IMR-90 (cell line): ENCODE data around the gene EVX1. TPM values are rescaled to one million over a fixed set of nuclear protein-coding genes. Genes with fewer than 3 reads are reported as not detected.

Source experiments
- ATAC-seq: fragments of 200-7000 bp; cut with Tn5 transposase; 2 replicates; pipeline ENCODE4 v1.9.1; 2020; ENCODE audit warnings: low read depth, mild to moderate bottlenecking, moderate library complexity
- BruUV-seq: library from RNA; stranded (reverse); fragments of 400-500 nt; replicated peaks from 2 replicates; lab custom pipeline; 2021; lab: Mats Ljungman, UMichigan
- CTCF ChIA-PET: fragments of 300-600 bp; formaldehyde crosslinking; extraction: SDS; loops from one replicate; lab custom pipeline; 2021; ENCODE audit warnings: antibody characterized with exemption; lab: Yijun Ruan, JAX
- POLR2A ChIA-PET: fragments of 300-600 bp; sonication (Branson Sonifier 250); formaldehyde crosslinking; loops from one replicate; lab custom pipeline; 2022; ENCODE audit warnings: antibody characterized with exemption; ENCODE audit not compliant: unreplicated experiment; lab: Charles Lee
- DNase-seq: peaks from one replicate; pipeline ENCODE4 v3.0.0; 2013
- H2AFZ ChIP-seq: replicated peaks from 2 replicates; pipeline ENCODE3; 2013; ENCODE audit warnings: low read length, mild to moderate bottlenecking; ENCODE audit not compliant: poor library complexity
- H2AK5ac ChIP-seq: 2 replicates; pipeline ENCODE4 v1.6.1; 2013; ENCODE audit warnings: low read depth, low read length, inconsistent platforms
- H2AK9ac ChIP-seq: replicated peaks from 2 replicates; pipeline ENCODE3; 2013; ENCODE audit warnings: mild to moderate bottlenecking, low read depth, low read length, moderate library complexity; ENCODE audit not compliant: poor library complexity
- H2BK120ac ChIP-seq: 2 replicates; pipeline ENCODE4 v1.6.1; 2013; ENCODE audit warnings: low read depth, low read length, inconsistent platforms
- H2BK15ac ChIP-seq: 3 replicates; pipeline ENCODE4 v1.6.1; 2013; ENCODE audit warnings: low read depth, low read length, inconsistent platforms
- H2BK20ac ChIP-seq: 2 replicates; pipeline ENCODE4 v1.6.1; 2013; ENCODE audit warnings: low read depth, mild to moderate bottlenecking, inconsistent platforms, low read length, moderate library complexity
- H2BK5ac ChIP-seq: 2 replicates; pipeline ENCODE4 v1.6.1; 2013; ENCODE audit warnings: mild to moderate bottlenecking, low read depth, low read length, inconsistent platforms; ENCODE audit not compliant: poor library complexity, severe bottlenecking
- H3K14ac ChIP-seq: replicated peaks from 2 replicates; pipeline ENCODE4 v1.6.1; 2013; ENCODE audit warnings: low read depth, low read length, inconsistent platforms
- H3K18ac ChIP-seq: 2 replicates; pipeline ENCODE4 v1.6.1; 2013; ENCODE audit warnings: low read depth, low read length, control low read depth
- H3K23ac ChIP-seq: 2 replicates; pipeline ENCODE4 v1.6.1; 2013; ENCODE audit warnings: low read depth, low read length, inconsistent platforms
- H3K27ac ChIP-seq: 2 replicates; pipeline ENCODE4 v1.5.1; 2013; ENCODE audit warnings: mild to moderate bottlenecking, control low read depth, low read length; ENCODE audit not compliant: insufficient read depth
- H3K27me3 ChIP-seq: 2 replicates; pipeline ENCODE4 v1.6.1; 2013; ENCODE audit warnings: low read length; ENCODE audit not compliant: control insufficient read depth, insufficient read depth
- H3K36me3 ChIP-seq: 2 replicates; pipeline ENCODE4 v1.6.1; 2013; ENCODE audit warnings: low read length, mixed read lengths; ENCODE audit not compliant: control insufficient read depth, insufficient read depth
- H3K4ac ChIP-seq: 2 replicates; pipeline ENCODE4 v1.6.1; 2013; ENCODE audit warnings: low read depth, low read length, inconsistent platforms
- H3K4me1 ChIP-seq: 2 replicates; pipeline ENCODE4 v1.6.1; 2013; ENCODE audit warnings: low read length, mixed read lengths; ENCODE audit not compliant: control insufficient read depth, insufficient read depth
- H3K4me2 ChIP-seq: 2 replicates; pipeline ENCODE4 v1.6.1; 2013; ENCODE audit warnings: low read depth, mild to moderate bottlenecking, control low read depth, low read length, moderate library complexity
- H3K4me3 ChIP-seq: 2 replicates; pipeline ENCODE4 v1.5.1; 2013; ENCODE audit warnings: low read depth, mild to moderate bottlenecking, control low read depth, low read length, moderate library complexity; ENCODE audit not compliant: insufficient read depth
- H3K56ac ChIP-seq: 2 replicates; pipeline ENCODE4 v1.6.1; 2013; ENCODE audit warnings: low read length, inconsistent platforms; ENCODE audit not compliant: insufficient read depth; ENCODE audit errors: extremely low read depth
- H3K79me1 ChIP-seq, 2 experiments: 2 replicates each; pipeline ENCODE4 v1.6.1; 2013; ENCODE audit warnings: low read length in 2 of 2, inconsistent platforms in 1 of 2, low read depth in 1 of 2
- H3K9ac ChIP-seq: 2 replicates; pipeline ENCODE4 v1.6.1; 2013; ENCODE audit warnings: low read depth, low read length, control low read depth
- H3K9me1 ChIP-seq: 2 replicates; pipeline ENCODE4 v1.6.1; 2013; ENCODE audit warnings: low read length, inconsistent platforms; ENCODE audit not compliant: insufficient read depth
- H3K9me3 ChIP-seq: 2 replicates; pipeline ENCODE4 v1.6.1; 2013; ENCODE audit warnings: low read length; ENCODE audit not compliant: control insufficient read depth, insufficient read depth
- H4K20me1 ChIP-seq: 2 replicates; pipeline ENCODE4 v1.6.1; 2013; ENCODE audit warnings: low read length, inconsistent platforms; ENCODE audit not compliant: insufficient read depth
- H4K5ac ChIP-seq: 2 replicates; pipeline ENCODE4 v1.6.1; 2013; ENCODE audit warnings: mild to moderate bottlenecking, low read depth, low read length, control low read depth
- H4K8ac ChIP-seq, 2 experiments: 2 replicates each; pipeline ENCODE4 v1.6.1; 2013; ENCODE audit warnings: low read depth in 2 of 2, low read length in 2 of 2, control low read depth in 1 of 2, inconsistent platforms in 1 of 2
- H4K91ac ChIP-seq: 2 replicates; pipeline ENCODE4 v1.6.1; 2013; ENCODE audit warnings: low read depth, low read length, inconsistent platforms; ENCODE audit not compliant: insufficient read depth
- CEBPB ChIP-seq: IDR thresholded peaks from 2 replicates; pipeline ENCODE4 v1.6.1; 2012; ENCODE audit warnings: low read depth, low read length, improper control_type of control experiment
- SMC3 ChIP-seq: fragments of 150-350 bp; IDR thresholded peaks from 2 replicates; pipeline ENCODE4 v1.6.1; 2016; ENCODE audit warnings: low read depth, mild to moderate bottlenecking, antibody characterized with exemption, low read length, moderate library complexity
- WGBS, 2 experiments: methylation state at CpG; one replicate each; pipeline versions ENCODE4 v1.1.5 to v1.1.7; 2013; ENCODE audit warnings: missing lambda C conversion rate in 2 of 2; ENCODE audit not compliant: insufficient read length in 1 of 2; ENCODE audit errors: extremely low coverage in 2 of 2; 5-methylcytosine and 5-hydroxymethylcytosine counted together
- dilution Hi-C: fragments of 300-500 bp; cut with HindIII; formaldehyde crosslinking; loops from one replicate; pipeline ENCODE4 v1.14.3; 2018; ENCODE audit warnings: low sequenced_read_pairs; ENCODE audit not compliant: unreplicated experiment
- in situ Hi-C: fragments of 300-500 bp; cut with MboI; formaldehyde crosslinking; loops from 3 replicates; pipeline ENCODE4 v1.14.3; 2019; ENCODE audit warnings: low sequenced_read_pairs, inconsistent platforms, mixed read lengths
- intact Hi-C: fragments of 100-400 bp; cut with micrococcal nuclease; formaldehyde crosslinking; loops from 2 replicates; pipeline ENCODE4 v1.10.0; 2022
- polyA plus RNA-seq, 3 experiments: library from polyadenylated mRNA; depleted of rRNA; stranded (reverse); fragments of >200 nt; gene quantifications; 2 replicates each; pipeline ENCODE4 v1.2.3, GENCODE V29; 2012; ENCODE audit warnings: low replicate concordance in 1 of 3
- total RNA-seq: library from RNA; depleted of rRNA; stranded (reverse); fragments of >200 nt; gene quantifications from 2 replicates; pipeline ENCODE4 v1.2.3, GENCODE V29; 2012

The EVX1 gene
- total and polyA plus RNA-seq, 2 of the 4 experiments (the other 2 are of a cell fraction), result not detected

DNA sequence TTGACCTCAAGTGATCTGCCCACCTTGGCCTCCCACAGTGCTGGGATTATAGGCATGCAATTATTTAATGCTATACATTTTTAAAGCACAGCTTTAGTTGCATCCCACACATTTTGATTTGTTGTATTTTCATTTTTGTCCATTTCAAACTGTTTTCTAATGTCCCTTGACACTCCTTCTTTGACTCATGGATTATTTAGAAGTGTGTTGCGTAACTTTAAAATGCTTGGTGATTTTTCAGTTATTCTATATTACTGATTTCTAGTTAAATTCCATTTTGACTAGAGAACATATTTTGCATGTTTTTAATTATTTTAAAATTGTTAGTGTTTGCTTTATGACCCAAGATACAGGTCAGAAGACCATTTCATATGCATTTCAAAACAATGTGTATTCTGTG is 28.8 kb downstream of the EVX1 start:
- DNase-seq, result no peak
- BruUV-seq, result no TSS peak
- dilution Hi-C loops, result no loop called here
- H3K4me3 ChIP-seq, result no peak overlapping the region
- TF ChIP-seq SMC3 (no peak), CEBPB (peak; percentile 70)
- no peak overlapping the region for H2BK15ac ChIP-seq
- no peaks in the 10 kb centered on the region for H3K36me3 ChIP-seq
- H3K79me1 ChIP-seq, result no peaks in the 10 kb centered on the region
- no peak overlapping the region for H3K23ac ChIP-seq
- no peak overlapping the region for H3K18ac ChIP-seq
- POLR2A ChIA-PET, result no interaction called here
- no peak overlapping the region for H2BK120ac ChIP-seq
- no peak overlapping the region for H2BK5ac ChIP-seq
- no peak overlapping the region for H2AK5ac ChIP-seq
- H2BK20ac ChIP-seq, result no peak overlapping the region
- no peak for ATAC-seq
- H2AK9ac ChIP-seq, result no peak overlapping the region
- in situ Hi-C loops, result no loop called here
- no peak overlapping the region for H3K9ac ChIP-seq
- no peak overlapping the region for H3K27ac ChIP-seq
- H3K27me3 ChIP-seq, result no peaks in the 10 kb centered on the region
- no peak overlapping the region for H3K4ac ChIP-seq
- H2AFZ ChIP-seq, result no peak overlapping the region
- no peak overlapping the region for H3K56ac ChIP-seq
- no peak overlapping the region for H4K5ac ChIP-seq
- no peak overlapping the region for H3K14ac ChIP-seq
- intact Hi-C loops, result no loop called here
- no CpG with 5 or more reads among the region's 1 CpG for WGBS, 2 experiments
- CTCF ChIA-PET, result no interaction called here
- no peak overlapping the region for H4K91ac ChIP-seq
- no peak overlapping the region for H3K4me2 ChIP-seq
- H3K4me1 ChIP-seq, result no peaks in the 10 kb centered on the region
- no peaks in the 10 kb centered on the region for H4K20me1 ChIP-seq
- no peaks in the 10 kb centered on the region for H3K9me3 ChIP-seq
- no peak overlapping the region for H4K8ac ChIP-seq
- H3K9me1 ChIP-seq, result no peaks in the 10 kb centered on the region
